GM12878 (cell line): ENCODE results near the gene LASP1. TPM values are rescaled to one million over a fixed set of nuclear protein-coding genes. Genes with fewer than 3 reads are reported as not detected.
A peak's percentile ranks its signal among the peaks of the same experiment; 100 is the strongest.

Experiments used
- BHLHE40 ChIP-seq, 2 experiments: fragments of 450-650 bp in 1 of 2; IDR thresholded peaks; 2 replicates each; pipeline ENCODE4 v1.6.1; 2011 to 2017; ENCODE audit warnings: low read depth in 2 of 2, borderline replicate concordance in 1 of 2, improper control_type of control experiment in 1 of 2, low read length in 1 of 2, mild to moderate bottlenecking in 1 of 2
- CEBPB ChIP-seq, 2 experiments: fragments of 150-350 bp in 1 of 2; IDR thresholded peaks; 2 replicates each; pipeline ENCODE4 v1.6.1; 2012 to 2014; ENCODE audit warnings: low read depth in 2 of 2, low read length in 2 of 2, borderline replicate concordance in 1 of 2, inconsistent platforms in 1 of 2
- EP300 ChIP-seq, 2 experiments: fragments of 150-350 bp in 1 of 2; IDR thresholded peaks; 2 replicates each; pipeline ENCODE4 v1.6.1; 2011 to 2012; ENCODE audit warnings: low read depth in 2 of 2, low read length in 2 of 2, borderline replicate concordance in 1 of 2, improper control_type of control experiment in 1 of 2, inconsistent platforms in 1 of 2; ENCODE audit not compliant: control insufficient read depth in 1 of 2
- FOXM1 ChIP-seq: IDR thresholded peaks from 2 replicates; pipeline ENCODE4 v1.6.1; 2012; ENCODE audit warnings: low read depth, mild to moderate bottlenecking, inconsistent platforms, low read length, moderate library complexity
- GABPA ChIP-seq: IDR thresholded peaks from 2 replicates; pipeline ENCODE4 v1.6.1; 2014; ENCODE audit warnings: antibody characterized with exemption, low read depth, mild to moderate bottlenecking, inconsistent platforms
- HCFC1 ChIP-seq: fragments of 150-350 bp; IDR thresholded peaks from 2 replicates; pipeline ENCODE4 v1.6.1; 2014; ENCODE audit warnings: low read length
- HDAC6 ChIP-seq: fragments of 200-600 bp; sonication (generic); IDR thresholded peaks from one replicate; pipeline ENCODE4 v1.8.0; 2017; ENCODE audit warnings: antibody characterized with exemption; ENCODE audit not compliant: unreplicated experiment
- HSF1 ChIP-seq: fragments of 150-350 bp; IDR thresholded peaks from 2 replicates; pipeline ENCODE4 v1.6.1; 2014; ENCODE audit warnings: mild to moderate bottlenecking, low read depth, low read length
- IKZF1 ChIP-seq: fragments of 450-650 bp; conservative IDR thresholded peaks from 2 replicates; pipeline ENCODE4 v1.6.1; 2017; ENCODE audit warnings: antibody characterized with exemption, mild to moderate bottlenecking
- KAT2A ChIP-seq: conservative IDR thresholded peaks from 2 replicates; pipeline ENCODE4 v1.6.1; 2011; ENCODE audit warnings: low read depth, low read length; ENCODE audit not compliant: control insufficient read depth
- MEF2A ChIP-seq: IDR thresholded peaks from 2 replicates; pipeline ENCODE4 v1.6.1; 2011; ENCODE audit warnings: low read depth, mild to moderate bottlenecking, low read length, moderate library complexity; ENCODE audit not compliant: insufficient read depth
- NR2C1 ChIP-seq: fragments of 450-650 bp; IDR thresholded peaks from 2 replicates; pipeline ENCODE4 v1.6.1; 2017; ENCODE audit warnings: antibody characterized with exemption, mild to moderate bottlenecking, moderate library complexity
- POLR2AphosphoS2 ChIP-seq: IDR thresholded peaks from 2 replicates; pipeline ENCODE4 v1.6.1; 2011; ENCODE audit warnings: low read depth, mild to moderate bottlenecking, low read length, improper control_type of control experiment, moderate library complexity
- RELA ChIP-seq: fragments of 450-650 bp; IDR thresholded peaks from 2 replicates; pipeline ENCODE4 v1.8.0; 2014; ENCODE audit warnings: borderline replicate concordance; ENCODE audit not compliant: partially characterized antibody
- REST ChIP-seq: IDR thresholded peaks from 2 replicates; pipeline ENCODE4 v1.6.1; 2012; ENCODE audit warnings: mild to moderate bottlenecking, low read depth, low read length
- SIN3A ChIP-seq: IDR thresholded peaks from 2 replicates; pipeline ENCODE4 v1.6.1; 2012; ENCODE audit warnings: low read depth, low read length, improper control_type of control experiment
- TAF1 ChIP-seq: IDR thresholded peaks from 2 replicates; pipeline ENCODE4 v1.6.1; 2011; ENCODE audit warnings: mild to moderate bottlenecking, low read depth, low read length, borderline replicate concordance
- ZNF217 ChIP-seq: fragments of 450-650 bp; IDR thresholded peaks from 2 replicates; pipeline ENCODE4 v1.6.1; 2017; ENCODE audit warnings: antibody characterized with exemption, mild to moderate bottlenecking
- ZNF384 ChIP-seq: IDR thresholded peaks from 2 replicates; pipeline ENCODE4 v1.6.1; 2012; ENCODE audit warnings: low read depth, mild to moderate bottlenecking, low read length, improper control_type of control experiment, borderline replicate concordance
- ZNF592 ChIP-seq: fragments of 450-650 bp; IDR thresholded peaks from 2 replicates; pipeline ENCODE4 v1.6.1; 2017; ENCODE audit warnings: mild to moderate bottlenecking, moderate library complexity
- ZSCAN29 ChIP-seq: fragments of 450-650 bp; IDR thresholded peaks from 2 replicates; pipeline ENCODE4 v1.6.1; 2017; ENCODE audit warnings: mild to moderate bottlenecking, moderate library complexity
- polyA plus RNA-seq, 11 experiments: library from polyadenylated mRNA; depleted of rRNA in 4 of 11; unstranded in 6 of 11; stranded (reverse) in 5 of 11; fragments of >200 nt; fragmentation: Nextera tagmentation in 4 of 11; fragmentation: Illumina TruSeq in 1 of 11; extraction: Ambion mirVana in 4 of 11; extraction: Trizol in 1 of 11; gene quantifications; 1 replicate in 1 of 11; 2 replicates in 10 of 11; pipeline versions ENCODE4 v1.2.1 to v1.2.3, GENCODE V29; 2011 to 2016; ENCODE audit warnings: inconsistent platforms in 2 of 11, missing spikeins in 2 of 11, low read depth in 1 of 11
- total RNA-seq, 4 experiments: library from RNA; depleted of rRNA in 3 of 4; stranded (reverse); fragments of >200 nt in 3 of 4; fragmentation: Illumina TruSeq in 1 of 4; extraction: Trizol in 1 of 4; gene quantifications; 2 replicates each; pipeline versions ENCODE4 v1.2.1 to v1.2.3, GENCODE V29; 2013 to 2021

The LASP1 gene
- total and polyA plus RNA-seq, 10 of the 15 experiments (the other 5 are each of a cell fraction or from before 2014, with no cell fraction given), result 21.0 to 114 (median 59.3) TPM

- TF ChIP-seq ZNF592, result peak; percentile 61; the same call in 1 of the 2 replicates
- TF ChIP-seq SIN3A, result 0 out of 2 replicates have a peak, but pooled peaks have one; percentile 37
- no peak for TF ChIP-seq HDAC6
- TF ChIP-seq POLR2AphosphoS2, result no peak
- no peak for TF ChIP-seq KAT2A
- no peak for TF ChIP-seq REST
- TF ChIP-seq NR2C1, result peak; percentile 78
- peak; percentile 37 to 46; a peak in 2 of 4 replicates for TF ChIP-seq BHLHE40 (IDR thresholded peaks at IDR 0.05; ENCODE audit: borderline replicate concordance in 1 of 2, low read depth in 2 of 2, low read length in 1 of 2)
- peak; percentile 77 for TF ChIP-seq GABPA
- peak in 1 of 2 experiments; percentile 50; a peak in 1 of 4 replicates for TF ChIP-seq EP300 (IDR thresholded peaks at IDR 0.05; ENCODE audit: borderline replicate concordance in 1 of 2, control insufficient read depth in 1 of 2, low read depth in 2 of 2, low read length in 2 of 2)
- peak; percentile 14 for TF ChIP-seq RELA
- no peak for TF ChIP-seq ZNF384
- TF ChIP-seq HSF1, result no peak
- no peak for TF ChIP-seq MEF2A
- 0 out of 2 replicates have a peak, but pooled peaks have one; percentile 36 for TF ChIP-seq ZNF217
- no peak for TF ChIP-seq CEBPB (IDR thresholded peaks at IDR 0.05; ENCODE audit: borderline replicate concordance in 1 of 2, low read depth in 2 of 2, low read length in 2 of 2)
- peak; percentile 51 for TF ChIP-seq HCFC1
- peak; percentile 81 for TF ChIP-seq IKZF1
- no peak for TF ChIP-seq ZSCAN29
- peak; percentile 76 for TF ChIP-seq FOXM1
- peak; percentile 32; the same call in 1 of the 2 replicates for TF ChIP-seq TAF1
Observed at GRCh38 chr17:38898812-38899348, 29.0 kb downstream of the LASP1 start (continued).
